ENCODE data around the gene SOSTDC1. TPM values are rescaled to one million over a fixed set of nuclear protein-coding genes. Genes with fewer than 3 reads are reported as not detected.

SOSTDC1 gene, protein sequence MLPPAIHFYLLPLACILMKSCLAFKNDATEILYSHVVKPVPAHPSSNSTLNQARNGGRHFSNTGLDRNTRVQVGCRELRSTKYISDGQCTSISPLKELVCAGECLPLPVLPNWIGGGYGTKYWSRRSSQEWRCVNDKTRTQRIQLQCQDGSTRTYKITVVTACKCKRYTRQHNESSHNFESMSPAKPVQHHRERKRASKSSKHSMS
- 1 to 10 TPM; 3.7 to 6.7 (median 5.1) TPM for total RNA-seq
- long read RNA-seq, donor 1, partial matches to known transcripts: 1 of 2 reads
- long read RNA-seq, donor 1, other reads (novel, unspliced or antisense): 0 of 2 reads
- long read RNA-seq, donor 2, partial matches to known transcripts: 0 of 4 reads
- long read RNA-seq, donor 2, other reads (novel, unspliced or antisense): 0 of 4 reads

DNA sequence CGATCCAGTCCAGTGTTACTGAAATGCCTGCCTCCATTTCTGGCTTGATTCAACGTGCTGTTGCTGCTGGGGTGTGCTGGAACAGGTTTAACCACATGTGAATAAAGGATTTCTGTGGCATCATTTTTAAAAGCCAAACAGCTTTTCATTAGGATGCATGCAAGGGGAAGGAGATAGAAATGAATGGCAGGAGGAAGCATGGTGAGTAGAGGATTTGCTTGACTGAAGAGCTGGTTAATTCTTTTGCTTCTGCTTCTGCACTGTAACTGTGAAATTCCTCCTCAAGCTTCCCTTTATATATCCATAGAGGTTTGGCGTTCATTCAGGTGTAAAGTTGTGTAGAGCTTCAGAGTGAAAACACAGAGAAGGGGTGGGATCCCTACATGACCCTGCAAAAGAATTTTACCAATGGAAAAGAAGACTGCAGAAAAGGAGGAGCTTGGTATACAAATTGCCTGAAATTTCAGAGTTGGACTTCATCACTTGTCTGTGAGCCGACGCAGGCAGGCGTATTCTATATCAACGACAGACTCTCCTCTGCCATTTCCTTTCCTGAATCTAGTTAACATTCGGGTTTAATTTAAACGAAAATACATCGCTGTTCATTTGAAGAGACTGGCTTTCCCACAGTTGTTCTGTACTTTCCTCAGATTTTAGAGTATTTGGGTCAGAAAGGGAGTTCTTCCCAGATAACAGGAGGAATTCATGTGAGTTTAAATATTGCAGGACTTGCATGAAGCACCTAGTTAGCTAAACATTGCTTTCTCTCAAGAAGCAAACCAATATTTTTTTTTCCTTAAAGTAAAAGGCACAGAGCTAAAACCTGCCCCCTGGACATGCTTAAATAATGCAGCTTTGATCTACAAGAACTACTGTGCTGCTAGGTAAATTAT lies at the start of gene SOSTDC1:
TSS of gene SOSTDC1 (minus strand) at position 270 of the 893 bp plus-strand sequence. CDS start at position 200, 70 bp downstream.
- peaks cover 9% of the 10 kb centered on the region for H3K4me1 ChIP-seq (ENCODE audit: low read depth)
- H3K4me3 ChIP-seq: no peak within 1 kb of the TSS
- ATAC-seq (peak; percentile 88), DNase-seq (peak in 2 of 3 donors; percentile 39 to 45)
- intact Hi-C loops (cut with DNase I, micrococcal nuclease): no loop called here
- TF ChIP-seq, protein P1, sequence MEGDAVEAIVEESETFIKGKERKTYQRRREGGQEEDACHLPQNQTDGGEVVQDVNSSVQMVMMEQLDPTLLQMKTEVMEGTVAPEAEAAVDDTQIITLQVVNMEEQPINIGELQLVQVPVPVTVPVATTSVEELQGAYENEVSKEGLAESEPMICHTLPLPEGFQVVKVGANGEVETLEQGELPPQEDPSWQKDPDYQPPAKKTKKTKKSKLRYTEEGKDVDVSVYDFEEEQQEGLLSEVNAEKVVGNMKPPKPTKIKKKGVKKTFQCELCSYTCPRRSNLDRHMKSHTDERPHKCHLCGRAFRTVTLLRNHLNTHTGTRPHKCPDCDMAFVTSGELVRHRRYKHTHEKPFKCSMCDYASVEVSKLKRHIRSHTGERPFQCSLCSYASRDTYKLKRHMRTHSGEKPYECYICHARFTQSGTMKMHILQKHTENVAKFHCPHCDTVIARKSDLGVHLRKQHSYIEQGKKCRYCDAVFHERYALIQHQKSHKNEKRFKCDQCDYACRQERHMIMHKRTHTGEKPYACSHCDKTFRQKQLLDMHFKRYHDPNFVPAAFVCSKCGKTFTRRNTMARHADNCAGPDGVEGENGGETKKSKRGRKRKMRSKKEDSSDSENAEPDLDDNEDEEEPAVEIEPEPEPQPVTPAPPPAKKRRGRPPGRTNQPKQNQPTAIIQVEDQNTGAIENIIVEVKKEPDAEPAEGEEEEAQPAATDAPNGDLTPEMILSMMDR (IDR thresholded peaks at IDR 0.05): no peak
- no peaks in the 10 kb centered on the region for H3K9me3 ChIP-seq
- H3K36me3 ChIP-seq (ENCODE audit: low read depth): no peaks in the 10 kb centered on the region

DNA sequence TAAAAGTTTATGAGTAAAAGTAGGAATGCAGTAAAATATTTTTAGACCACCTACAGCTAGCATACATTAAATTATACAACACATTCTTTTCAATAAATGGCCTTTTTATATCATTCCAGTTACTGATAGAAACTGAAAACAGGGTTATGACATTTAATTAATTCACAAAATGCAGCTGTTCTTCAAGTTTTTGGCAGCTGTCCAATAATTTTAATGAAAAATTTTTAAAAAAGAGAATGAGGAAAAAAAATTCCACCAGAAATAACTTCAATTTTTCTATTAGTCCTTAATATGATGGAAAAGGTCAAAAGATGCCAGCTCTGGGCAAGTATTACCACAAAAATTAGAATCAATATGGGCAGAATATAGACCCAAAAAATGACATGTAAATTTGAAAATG lies 49.2 kb upstream of the SOSTDC1 start:
- Histone ChIP-seq H3K9me3 (no peaks in the 10 kb centered on the region), H3K36me3 (ENCODE audit: low read depth) (no peaks in the 10 kb centered on the region), H3K4me1 (ENCODE audit: low read depth) (no peaks in the 10 kb centered on the region), H3K4me3 (no peak overlapping the region)
- DNase-seq (no peak), ATAC-seq (no peak)
- TF ChIP-seq, protein P1 (IDR thresholded peaks at IDR 0.05): no peak
- intact Hi-C loops (cut with DNase I, micrococcal nuclease): no loop called here

DNA sequence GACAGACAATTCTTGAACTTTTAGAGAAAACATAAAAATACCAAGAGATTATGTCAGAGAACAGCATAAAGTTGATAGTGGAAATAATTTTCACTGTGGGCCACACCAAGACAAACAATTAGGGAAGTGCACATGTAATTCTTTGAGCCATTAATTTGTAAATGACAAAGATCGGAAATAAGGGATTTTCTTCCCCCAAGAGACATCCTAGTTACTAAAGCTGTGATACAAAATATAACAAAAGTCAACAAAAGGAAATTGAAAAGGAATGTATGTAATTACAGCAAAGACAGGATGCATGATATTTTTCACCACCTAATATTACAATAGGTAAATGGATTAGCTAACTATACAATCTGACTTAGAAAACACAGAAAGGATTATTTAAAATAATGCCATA lies 48.7 kb upstream of the SOSTDC1 start:
- DNase-seq (no peak), ATAC-seq (no peak)
- Histone ChIP-seq H3K4me1 (ENCODE audit: low read depth) (no peaks in the 10 kb centered on the region), H3K9me3 (no peaks in the 10 kb centered on the region), H3K36me3 (ENCODE audit: low read depth) (no peaks in the 10 kb centered on the region), H3K4me3 (no peak overlapping the region)
- intact Hi-C loops (cut with DNase I, micrococcal nuclease): no loop called here
- TF ChIP-seq, protein P1 (IDR thresholded peaks at IDR 0.05): no peak

DNA sequence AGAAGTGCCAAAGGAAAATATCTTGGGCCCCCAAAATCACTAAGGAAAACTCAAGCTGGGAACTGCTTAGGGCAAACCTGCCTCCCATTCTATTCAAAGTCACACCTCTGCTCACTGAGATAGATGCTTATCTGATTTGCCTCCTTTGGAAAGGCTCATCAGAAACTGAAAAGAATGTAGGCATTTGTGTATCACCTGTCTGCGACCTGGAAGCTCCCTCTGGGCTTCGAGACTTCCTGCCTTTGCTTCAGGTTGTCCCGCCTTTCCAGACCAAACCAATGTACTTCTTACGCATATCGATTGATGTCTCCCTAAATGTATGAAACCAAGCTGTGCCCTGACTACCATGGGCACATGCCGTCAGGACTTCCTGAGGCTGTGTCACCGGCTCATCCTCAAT lies 46.6 kb upstream of the SOSTDC1 start:
- DNase-seq (no peak), ATAC-seq (no peak)
- intact Hi-C loops (cut with DNase I, micrococcal nuclease): no loop called here
- Histone ChIP-seq H3K4me1 (ENCODE audit: low read depth) (no peaks in the 10 kb centered on the region), H3K9me3 (no peaks in the 10 kb centered on the region), H3K36me3 (ENCODE audit: low read depth) (no peaks in the 10 kb centered on the region), H3K4me3 (no peak overlapping the region)
- TF ChIP-seq, protein P1 (IDR thresholded peaks at IDR 0.05): no peak

DNA sequence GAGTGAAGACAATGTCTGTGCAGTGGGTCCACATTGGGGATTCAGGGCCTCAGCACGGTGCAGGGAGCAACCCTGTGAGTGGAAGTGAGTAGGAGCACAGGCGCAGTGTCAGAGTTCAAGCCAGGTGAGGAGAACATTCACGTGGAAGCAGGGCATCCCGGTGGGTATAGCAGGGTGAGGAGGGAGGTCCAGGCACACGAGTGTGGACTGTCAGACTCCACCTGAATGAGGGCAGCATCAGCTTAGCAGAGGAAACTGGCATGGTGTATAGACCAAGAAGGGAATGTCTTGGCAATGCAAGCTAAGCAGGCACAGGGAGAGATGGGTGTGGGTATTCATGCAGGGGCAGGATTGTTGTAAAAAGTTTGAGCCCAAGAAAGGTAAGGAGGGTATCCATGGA lies 45.8 kb upstream of the SOSTDC1 start:
- Histone ChIP-seq H3K4me1 (ENCODE audit: low read depth) (no peaks in the 10 kb centered on the region), H3K9me3 (no peaks in the 10 kb centered on the region), H3K4me3 (no peak overlapping the region), H3K36me3 (ENCODE audit: low read depth) (no peaks in the 10 kb centered on the region)
- DNase-seq (no peak), ATAC-seq (no peak)
- TF ChIP-seq, protein P1 (IDR thresholded peaks at IDR 0.05): no peak
- intact Hi-C loops (cut with DNase I, micrococcal nuclease): no loop called here
